GM13977 (cell line): ENCODE measurements around the gene MLST8.

Source experiments
- DNase-seq: peaks from one replicate; pipeline ENCODE4 v3.0.0; 2012; ENCODE audit warnings: low spot score
- in situ Hi-C: fragments of 300-500 bp; cut with MboI; formaldehyde crosslinking; loops from one replicate; pipeline ENCODE4 v1.12.0; 2022; ENCODE audit warnings: low sequenced_read_pairs, low pct_unique_long_range_greater_than_20kb, mixed read lengths, inconsistent platforms; ENCODE audit not compliant: unreplicated experiment
- TF ChIP-seq, protein P1 (sequence below): IDR thresholded peaks from 2 replicates; pipeline ENCODE4 v1.5.1; 2012; ENCODE audit warnings: mild to moderate bottlenecking, control low read depth; ENCODE audit not compliant: insufficient read depth; ENCODE audit errors: extremely low read depth, missing control alignments

The MLST8 gene

DNA sequence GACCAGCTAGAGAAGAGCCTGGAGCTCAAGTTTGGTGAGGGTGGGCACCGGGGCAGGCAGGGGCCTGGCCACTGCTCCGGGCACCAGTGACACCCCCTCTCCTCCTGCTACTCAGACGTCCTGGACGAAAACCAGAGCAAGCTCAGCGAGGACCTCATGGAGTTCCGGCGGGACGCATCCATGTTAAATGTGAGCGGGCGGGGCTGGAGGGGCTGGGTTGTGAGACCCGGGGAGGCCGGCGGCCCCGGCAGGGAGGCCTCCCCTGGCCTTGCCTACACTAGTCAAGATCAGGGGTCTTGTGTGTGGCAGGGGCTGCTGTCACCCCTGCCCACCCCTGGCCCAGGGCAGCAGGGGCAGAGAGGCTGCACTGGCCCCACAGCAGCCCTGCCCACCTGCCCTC lies 31.9 kb upstream of the MLST8 start:
- no peak for DNase-seq
- in situ Hi-C loops = no loop called here
- TF ChIP-seq, protein P1, sequence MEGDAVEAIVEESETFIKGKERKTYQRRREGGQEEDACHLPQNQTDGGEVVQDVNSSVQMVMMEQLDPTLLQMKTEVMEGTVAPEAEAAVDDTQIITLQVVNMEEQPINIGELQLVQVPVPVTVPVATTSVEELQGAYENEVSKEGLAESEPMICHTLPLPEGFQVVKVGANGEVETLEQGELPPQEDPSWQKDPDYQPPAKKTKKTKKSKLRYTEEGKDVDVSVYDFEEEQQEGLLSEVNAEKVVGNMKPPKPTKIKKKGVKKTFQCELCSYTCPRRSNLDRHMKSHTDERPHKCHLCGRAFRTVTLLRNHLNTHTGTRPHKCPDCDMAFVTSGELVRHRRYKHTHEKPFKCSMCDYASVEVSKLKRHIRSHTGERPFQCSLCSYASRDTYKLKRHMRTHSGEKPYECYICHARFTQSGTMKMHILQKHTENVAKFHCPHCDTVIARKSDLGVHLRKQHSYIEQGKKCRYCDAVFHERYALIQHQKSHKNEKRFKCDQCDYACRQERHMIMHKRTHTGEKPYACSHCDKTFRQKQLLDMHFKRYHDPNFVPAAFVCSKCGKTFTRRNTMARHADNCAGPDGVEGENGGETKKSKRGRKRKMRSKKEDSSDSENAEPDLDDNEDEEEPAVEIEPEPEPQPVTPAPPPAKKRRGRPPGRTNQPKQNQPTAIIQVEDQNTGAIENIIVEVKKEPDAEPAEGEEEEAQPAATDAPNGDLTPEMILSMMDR = no peak

DNA sequence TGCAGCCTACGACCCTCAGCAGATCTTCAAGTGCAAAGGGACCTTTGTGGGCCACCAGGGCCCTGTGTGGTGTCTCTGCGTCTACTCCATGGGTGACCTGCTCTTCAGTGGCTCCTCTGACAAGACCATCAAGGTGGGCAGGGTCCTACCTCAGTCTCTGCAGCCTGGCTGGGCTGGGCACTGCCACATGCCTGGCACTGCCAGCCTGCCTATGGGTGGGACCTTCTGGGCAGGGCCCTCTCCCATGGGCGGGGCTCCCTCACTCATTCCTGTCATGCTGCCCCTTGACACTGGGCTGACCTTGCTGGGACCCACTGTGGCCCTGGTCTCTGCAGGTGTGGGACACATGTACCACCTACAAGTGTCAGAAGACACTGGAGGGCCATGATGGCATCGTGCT lies 31.3 kb upstream of the MLST8 start:
- no peak for DNase-seq
- in situ Hi-C loops = no loop called here
- TF ChIP-seq, protein P1 = no peak

DNA sequence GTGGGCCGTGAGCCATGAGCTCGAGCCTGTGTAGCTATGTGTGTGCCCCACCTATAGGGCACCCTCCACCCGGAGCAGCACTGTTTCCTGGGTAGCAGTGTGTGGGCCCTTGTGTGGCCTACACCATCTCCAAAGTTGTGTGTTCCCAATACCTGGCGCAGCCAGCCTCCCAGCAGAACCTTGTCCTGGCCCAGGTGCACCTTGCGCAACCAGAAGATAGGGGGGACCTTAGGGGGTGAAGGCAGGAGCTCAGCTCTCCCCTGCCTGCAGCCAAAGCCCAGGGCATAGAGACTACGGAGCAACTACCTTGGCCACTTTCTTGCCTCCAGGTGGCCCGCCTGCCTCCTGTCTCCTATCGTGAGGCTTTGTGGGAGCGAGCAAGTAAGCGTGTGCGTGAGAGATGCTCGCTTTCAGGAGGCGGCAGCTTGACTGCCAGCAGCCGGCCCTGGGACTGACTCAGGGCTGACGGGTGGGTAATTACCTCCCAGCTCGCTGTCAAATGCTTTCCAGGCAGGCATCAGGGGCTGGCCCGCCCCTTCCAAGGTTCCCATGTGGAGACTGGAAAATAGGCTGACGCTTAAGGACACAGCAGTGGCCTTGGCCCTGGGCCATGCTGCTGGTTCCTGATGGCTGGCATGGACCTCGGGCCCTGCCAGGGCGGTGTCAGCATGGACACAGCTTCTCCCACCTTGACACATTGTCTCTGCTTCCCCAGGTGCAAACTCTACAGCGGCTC lies 30.7 kb upstream of the MLST8 start:
- TF ChIP-seq, protein P1 = no peak
- no peak for DNase-seq
- in situ Hi-C loops = no loop called here

DNA sequence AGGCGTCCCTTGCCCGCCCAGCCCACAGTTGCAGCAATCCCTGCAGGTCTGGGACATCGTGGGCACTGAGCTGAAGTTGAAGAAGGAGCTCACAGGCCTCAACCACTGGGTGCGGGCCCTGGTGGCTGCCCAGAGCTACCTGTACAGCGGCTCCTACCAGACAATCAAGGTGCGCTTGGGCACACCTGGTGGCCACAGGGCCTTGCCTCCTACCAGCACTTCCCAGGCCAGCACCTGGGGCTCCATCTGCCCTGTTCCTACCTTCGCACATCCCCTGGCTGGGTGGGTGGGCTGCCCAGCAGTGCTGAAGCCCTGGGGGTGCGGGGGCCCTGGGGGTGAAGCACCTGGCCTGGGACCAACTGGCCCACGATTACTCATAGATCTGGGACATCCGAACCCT lies 29.8 kb upstream of the MLST8 start:
- TF ChIP-seq, protein P1 = no peak
- DNase-seq = no peak
- in situ Hi-C loops = no loop called here

DNA sequence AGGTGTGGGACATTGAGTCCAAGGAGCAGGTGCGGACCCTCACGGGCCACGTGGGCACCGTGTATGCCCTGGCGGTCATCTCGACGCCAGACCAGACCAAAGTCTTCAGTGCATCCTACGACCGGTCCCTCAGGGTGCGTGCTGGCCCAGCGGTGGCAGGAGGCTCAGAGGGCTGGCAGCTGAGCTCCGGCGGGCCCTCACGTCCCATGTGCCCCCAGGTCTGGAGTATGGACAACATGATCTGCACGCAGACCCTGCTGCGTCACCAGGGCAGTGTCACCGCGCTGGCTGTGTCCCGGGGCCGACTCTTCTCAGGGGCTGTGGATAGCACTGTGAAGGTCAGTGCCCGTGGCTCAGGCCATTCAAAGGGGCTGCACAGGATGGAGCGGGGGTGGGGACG lies 29.2 kb upstream of the MLST8 start:
- DNase-seq = no peak
- TF ChIP-seq, protein P1 = no peak
- in situ Hi-C loops = no loop called here

DNA sequence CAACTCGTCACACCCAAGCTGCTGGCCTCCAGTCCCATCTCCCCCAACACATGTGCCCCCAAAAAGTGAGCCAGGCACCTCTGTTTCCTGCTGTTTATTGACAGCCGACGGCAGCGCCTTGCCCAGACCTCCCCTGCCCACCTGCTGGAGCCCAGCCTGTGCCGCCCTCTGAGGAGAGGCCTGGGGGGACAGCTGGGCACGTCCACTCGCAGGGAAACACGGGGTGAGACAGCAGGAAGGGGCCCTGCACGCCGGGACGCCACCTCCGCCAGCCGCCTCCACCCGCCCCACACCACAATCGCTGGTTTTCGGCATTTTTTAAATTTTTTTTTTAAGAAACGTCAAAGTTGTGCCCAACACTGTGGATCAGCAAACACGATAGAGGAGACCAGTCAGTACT lies 28.2 kb upstream of the MLST8 start:
- no peak for DNase-seq
- TF ChIP-seq, protein P1 = no peak
- in situ Hi-C loops = no loop called here
